GM12872 (cell line): ENCODE measurements around the gene TBX21.

Experiments
- TF ChIP-seq, protein P1 (sequence below): IDR thresholded peaks from 3 replicates; pipeline ENCODE4 v1.5.1; 2011; ENCODE audit warnings: low read depth, mild to moderate bottlenecking, low read length, moderate library complexity; ENCODE audit not compliant: insufficient read depth

The TBX21 gene

DNA sequence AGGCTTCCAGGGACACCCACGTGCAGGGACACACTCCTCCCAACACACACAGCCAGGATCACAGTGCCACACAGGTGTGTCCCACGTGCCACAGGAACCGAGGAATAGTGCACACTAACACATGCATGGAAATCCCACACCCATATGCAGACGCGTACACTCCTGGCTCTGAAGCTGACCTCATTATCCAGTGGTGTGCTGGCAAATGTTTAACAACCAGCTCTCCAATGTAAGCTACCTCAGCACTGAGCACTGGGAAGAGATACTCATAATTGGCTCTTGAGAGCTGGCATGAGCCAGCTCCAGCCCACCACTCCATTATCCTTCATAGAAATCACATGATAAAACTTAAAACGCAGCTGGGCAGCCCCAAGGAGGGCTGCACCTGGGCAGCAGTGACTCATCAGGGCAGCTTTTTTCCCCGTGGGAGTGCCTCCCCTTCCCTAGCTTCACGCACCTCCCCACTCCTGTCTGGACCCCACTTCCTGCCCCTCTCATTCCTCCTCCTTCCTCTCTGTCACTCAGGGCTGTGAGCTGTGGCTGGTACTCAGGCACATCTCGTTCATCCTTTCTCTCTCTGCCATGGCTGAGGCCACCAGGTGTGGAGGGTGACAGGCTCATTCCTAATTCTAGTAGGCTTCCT is 14.9 kb upstream of the TBX21 start:
- TF ChIP-seq, protein P1, sequence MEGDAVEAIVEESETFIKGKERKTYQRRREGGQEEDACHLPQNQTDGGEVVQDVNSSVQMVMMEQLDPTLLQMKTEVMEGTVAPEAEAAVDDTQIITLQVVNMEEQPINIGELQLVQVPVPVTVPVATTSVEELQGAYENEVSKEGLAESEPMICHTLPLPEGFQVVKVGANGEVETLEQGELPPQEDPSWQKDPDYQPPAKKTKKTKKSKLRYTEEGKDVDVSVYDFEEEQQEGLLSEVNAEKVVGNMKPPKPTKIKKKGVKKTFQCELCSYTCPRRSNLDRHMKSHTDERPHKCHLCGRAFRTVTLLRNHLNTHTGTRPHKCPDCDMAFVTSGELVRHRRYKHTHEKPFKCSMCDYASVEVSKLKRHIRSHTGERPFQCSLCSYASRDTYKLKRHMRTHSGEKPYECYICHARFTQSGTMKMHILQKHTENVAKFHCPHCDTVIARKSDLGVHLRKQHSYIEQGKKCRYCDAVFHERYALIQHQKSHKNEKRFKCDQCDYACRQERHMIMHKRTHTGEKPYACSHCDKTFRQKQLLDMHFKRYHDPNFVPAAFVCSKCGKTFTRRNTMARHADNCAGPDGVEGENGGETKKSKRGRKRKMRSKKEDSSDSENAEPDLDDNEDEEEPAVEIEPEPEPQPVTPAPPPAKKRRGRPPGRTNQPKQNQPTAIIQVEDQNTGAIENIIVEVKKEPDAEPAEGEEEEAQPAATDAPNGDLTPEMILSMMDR, result no peak

DNA sequence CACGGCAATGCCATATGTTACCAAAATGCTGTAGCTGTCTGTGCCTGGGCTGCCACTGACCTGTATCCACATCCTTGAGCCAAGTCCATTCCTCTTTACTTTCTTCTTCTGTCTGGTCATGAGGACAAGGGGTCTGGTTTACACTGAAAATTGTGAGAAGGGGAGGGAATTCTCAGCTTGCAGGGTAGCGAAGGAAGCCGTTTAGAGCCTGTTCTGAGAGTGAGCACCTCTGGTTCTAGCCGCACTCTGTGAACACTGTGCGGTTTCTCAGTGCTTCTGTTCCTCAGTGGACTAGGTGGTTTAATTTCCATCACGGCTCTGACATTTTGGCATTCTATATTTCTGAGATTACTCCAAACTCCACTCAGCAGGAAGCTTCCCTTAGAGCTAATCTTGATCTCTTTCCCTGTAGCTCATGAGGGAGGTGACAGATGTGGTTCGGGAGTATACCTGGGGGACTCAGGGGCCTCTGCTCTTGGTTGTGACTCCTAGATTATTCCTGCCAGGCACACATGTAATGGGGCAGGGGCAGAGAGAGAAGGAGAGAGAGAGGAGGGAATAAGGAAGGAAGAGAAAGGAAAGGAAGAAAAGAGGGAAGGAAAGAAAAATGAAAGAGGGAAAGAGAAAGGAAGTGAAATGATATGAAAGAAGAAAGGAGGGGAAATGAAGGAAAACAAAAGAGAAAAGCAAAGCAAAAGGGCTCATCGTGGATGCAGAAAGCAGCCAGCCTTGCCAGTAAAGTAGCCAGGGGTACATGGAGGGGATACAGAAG is 14.2 kb upstream of the TBX21 start:
- TF ChIP-seq, protein P1, result no peak

- TF ChIP-seq, protein P1, result no peak
Measured at GRCh38 chr17:47719411-47720152, 13.5 kb upstream of the TBX21 start.

DNA sequence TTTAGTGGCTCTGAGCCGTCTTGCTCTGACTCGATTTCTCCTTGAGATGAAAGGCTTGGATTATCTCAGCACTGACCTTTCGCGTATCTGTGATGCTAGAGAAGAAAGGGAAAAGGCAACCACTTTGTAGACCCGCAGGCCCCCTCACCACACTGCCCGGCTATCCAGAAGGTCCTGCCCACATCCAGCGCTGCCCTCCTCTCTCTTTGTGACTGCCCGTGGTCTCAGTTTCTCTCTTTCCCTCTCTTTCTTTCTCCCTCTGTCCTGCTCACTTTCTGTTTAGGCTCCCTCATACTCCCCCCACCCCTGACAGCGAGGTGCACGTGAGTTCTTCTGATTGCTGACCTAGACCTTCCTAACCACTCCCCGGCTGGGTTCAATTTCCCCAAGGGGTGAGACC is 12.8 kb upstream of the TBX21 start:
- TF ChIP-seq, protein P1, result no peak

- TF ChIP-seq, protein P1, result no peak
Measured at GRCh38 chr17:47720754-47721533, 12.1 kb upstream of the TBX21 start.

DNA sequence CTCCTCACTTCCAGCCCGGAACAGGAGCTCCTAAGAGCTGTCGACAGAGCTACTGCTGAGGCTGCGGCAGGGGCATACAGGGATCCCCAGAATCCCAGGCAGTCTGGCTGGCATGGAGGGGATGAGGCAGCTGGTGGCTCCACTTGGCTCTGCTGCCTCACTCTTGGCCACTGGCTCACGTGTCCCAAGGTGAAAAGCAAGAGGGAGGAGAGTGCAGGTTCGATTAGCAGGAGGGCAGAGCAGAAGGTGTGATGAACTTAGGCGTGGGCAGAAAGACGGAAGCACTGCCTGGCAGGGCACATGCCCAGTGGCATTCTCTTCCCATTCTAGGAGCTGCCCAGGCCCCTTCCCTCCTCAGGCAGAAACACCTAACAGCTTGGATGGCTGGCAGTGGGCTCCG is 11.3 kb upstream of the TBX21 start:
- TF ChIP-seq, protein P1, result no peak
